CD4-positive, CD25-positive, alpha-beta regulatory T cell (primary cell): ENCODE measurements around the gene HPSE2. TPM values are rescaled to one million over a fixed set of nuclear protein-coding genes. Genes with fewer than 3 reads are reported as not detected.

Experiments used
- ATAC-seq, 2 donors: fragments of 150-1000 bp; cut with Tn5 transposase; one replicate each; pipeline ENCODE4 v1.10.0; 2021; ENCODE audit warnings: low read depth in 2 of 2, moderate number of reproducible peaks in 2 of 2, moderate library complexity in 1 of 2
- DNase-seq, 3 donors: peaks; one replicate each; pipeline versions ENCODE4 v3.0.0 to v3.0.0-alpha.2; 2012 to 2022; ENCODE audit warnings: mixed read lengths in 1 of 3
- H3K27ac ChIP-seq: one replicate; pipeline ENCODE4 v1.7.0; 2013; ENCODE audit warnings: mild to moderate bottlenecking, low read length; ENCODE audit not compliant: insufficient read depth, poor library complexity, severe bottlenecking
- H3K27me3 ChIP-seq: one replicate; pipeline ENCODE4 v1.7.0; 2013; ENCODE audit warnings: low read length; ENCODE audit not compliant: control insufficient read depth, insufficient read depth
- H3K36me3 ChIP-seq: one replicate; pipeline ENCODE4 v1.7.0; 2013; ENCODE audit warnings: mild to moderate bottlenecking, low read length, moderate library complexity; ENCODE audit not compliant: control insufficient read depth, insufficient read depth
- H3K4me1 ChIP-seq: 2 replicates; pipeline ENCODE4 v1.7.0; 2013; ENCODE audit warnings: mild to moderate bottlenecking, low read length; ENCODE audit not compliant: insufficient read depth, control insufficient read depth, poor library complexity, severe bottlenecking
- H3K4me3 ChIP-seq: one replicate; pipeline ENCODE4 v1.7.0; 2013; ENCODE audit warnings: low read depth, mild to moderate bottlenecking, low read length, moderate library complexity
- H3K9me3 ChIP-seq, 2 experiments: 1 replicate in 1 of 2; 2 replicates in 1 of 2; pipeline ENCODE4 v1.7.0; 2013; ENCODE audit warnings: low read length in 2 of 2, mild to moderate bottlenecking in 1 of 2, moderate library complexity in 1 of 2; ENCODE audit not compliant: control insufficient read depth in 2 of 2
- H3K27ac Mint-ChIP-seq, 3 donors: one replicate each; pipeline ENCODE4 v1.8.0; 2020 to 2022; ENCODE audit warnings: mild to moderate bottlenecking in 3 of 3, mixed read lengths in 3 of 3, moderate library complexity in 2 of 3
- H3K27me3 Mint-ChIP-seq: one replicate; pipeline ENCODE4 v1.8.0; 2022; ENCODE audit warnings: mild to moderate bottlenecking, mixed read lengths
- H3K36me3 Mint-ChIP-seq: one replicate; pipeline ENCODE4 v1.8.0; 2020; ENCODE audit warnings: mixed read lengths
- H3K4me1 Mint-ChIP-seq, 4 donors: one replicate each; pipeline ENCODE4 v1.8.0; 2020 to 2022; ENCODE audit warnings: mixed read lengths in 4 of 4, mild to moderate bottlenecking in 1 of 4
- H3K4me3 Mint-ChIP-seq, 4 donors: one replicate each; pipeline ENCODE4 v1.8.0; 2020 to 2022; ENCODE audit warnings: mild to moderate bottlenecking in 4 of 4, mixed read lengths in 4 of 4, moderate library complexity in 3 of 4
- H3K9me3 Mint-ChIP-seq, 7 donors: one replicate each; pipeline ENCODE4 v1.8.0; 2020 to 2022; ENCODE audit warnings: mixed read lengths in 7 of 7, mild to moderate bottlenecking in 3 of 7, moderate library complexity in 2 of 7
- polyA plus RNA-seq, 4 donors: library from polyadenylated mRNA; unstranded; fragments of 300-500 nt; fragmentation: Illumina TruSeq; gene quantifications; one replicate each; pipeline ENCODE4 v1.2.3, GENCODE V29; 2021
- total RNA-seq: library from RNA; stranded (reverse); gene quantifications from one replicate; pipeline ENCODE4 v1.2.3, GENCODE V29; 2022

The HPSE2 gene
- total and polyA plus RNA-seq, 5 donors from 2014 or later, result 0.07 to 0.31 TPM; not detected in 3

GRCh38 chr10:99084161-99084560, 151.5 kb downstream of the HPSE2 start:
- Mint-ChIP-seq H3K9me3 (peaks cover 0 to 4% (median 0%) of the 10 kb centered on the region in 7 donors), H3K36me3 (no peaks in the 10 kb centered on the region), H3K27ac (no peak overlapping the region), H3K4me1 (no peaks in the 10 kb centered on the region), H3K4me3 (no peak overlapping the region), H3K27me3 (no peaks in the 10 kb centered on the region)
- Histone ChIP-seq H3K36me3 (no peaks in the 10 kb centered on the region), H3K27me3 (no peaks in the 10 kb centered on the region), H3K4me1 (no peaks in the 10 kb centered on the region), H3K9me3 (no peaks in the 10 kb centered on the region), H3K4me3 (no peak overlapping the region), H3K27ac (no peak overlapping the region)
- DNase-seq (no peak), ATAC-seq (no peak)

DNA sequence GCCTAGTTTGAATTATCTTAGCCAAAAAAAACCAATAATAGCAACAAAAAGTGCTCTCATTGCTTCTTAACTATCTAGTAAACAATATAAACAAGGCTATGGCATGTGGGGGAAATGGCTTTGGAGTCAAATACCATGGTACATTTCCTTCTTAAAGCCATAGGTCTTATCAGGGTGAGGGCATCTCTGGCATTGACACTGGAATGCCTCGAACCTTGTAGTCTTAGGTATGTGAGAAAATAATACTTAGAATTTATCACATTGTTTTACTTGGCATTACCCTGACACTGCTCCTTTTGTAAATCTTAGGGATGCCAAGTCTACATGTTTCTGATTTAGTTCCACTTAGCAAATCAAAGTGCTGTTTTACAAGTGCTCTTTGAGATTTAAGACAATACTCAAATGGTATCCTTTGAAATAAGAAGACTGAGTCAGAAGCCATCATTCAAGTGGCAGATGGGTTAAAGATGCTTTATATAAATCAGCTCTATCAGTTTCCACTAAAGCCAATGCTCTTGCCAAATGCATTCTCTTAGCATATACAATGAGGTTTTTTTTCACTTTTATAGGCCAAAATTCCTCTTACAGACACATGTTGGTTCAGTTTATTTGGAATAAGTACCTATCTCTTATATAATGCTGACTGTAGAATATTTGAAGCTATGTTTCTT, 155.2 kb downstream of the HPSE2 start:
- H3K36me3 Mint-ChIP-seq, result no peaks in the 10 kb centered on the region
- H3K4me1 Mint-ChIP-seq, result no peaks in the 10 kb centered on the region
- ATAC-seq (no peak), DNase-seq (no peak)
- no peaks in the 10 kb centered on the region for H3K4me1 ChIP-seq
- no peak overlapping the region for H3K4me3 ChIP-seq
- no peak overlapping the region for H3K27ac ChIP-seq
- H3K27me3 Mint-ChIP-seq, result no peaks in the 10 kb centered on the region
- H3K27ac Mint-ChIP-seq, result no peak overlapping the region
- no peaks in the 10 kb centered on the region for H3K27me3 ChIP-seq
- H3K9me3 Mint-ChIP-seq, result peaks cover 0 to 3% (median 2%) of the 10 kb centered on the region in 7 donors
- H3K9me3 ChIP-seq, result no peaks in the 10 kb centered on the region
- H3K4me3 Mint-ChIP-seq, result no peak overlapping the region
- H3K36me3 ChIP-seq, result no peaks in the 10 kb centered on the region

GRCh38 chr10:99062591-99062990, 173.1 kb downstream of the HPSE2 start:
- Mint-ChIP-seq H3K36me3 (no peaks in the 10 kb centered on the region), H3K27ac (no peak overlapping the region), H3K4me1 (no peaks in the 10 kb centered on the region), H3K27me3 (peaks cover 4% of the 10 kb centered on the region), H3K4me3 (no peak overlapping the region), H3K9me3 (peaks cover 0 to 5% (median 0%) of the 10 kb centered on the region in 7 donors)
- H3K27ac ChIP-seq, result no peak overlapping the region
- no peak for DNase-seq
- H3K36me3 ChIP-seq, result no peaks in the 10 kb centered on the region
- H3K9me3 ChIP-seq, result no peaks in the 10 kb centered on the region
- no peaks in the 10 kb centered on the region for H3K4me1 ChIP-seq
- H3K4me3 ChIP-seq, result no peak overlapping the region
- H3K27me3 ChIP-seq, result no peaks in the 10 kb centered on the region
- ATAC-seq, result no peak

- Histone ChIP-seq H3K4me3 (no peak overlapping the region), H3K9me3 (no peaks in the 10 kb centered on the region), H3K27me3 (no peaks in the 10 kb centered on the region), H3K36me3 (no peaks in the 10 kb centered on the region), H3K4me1 (no peaks in the 10 kb centered on the region), H3K27ac (no peak overlapping the region)
- ATAC-seq, result no peak
- Mint-ChIP-seq H3K27me3 (peaks cover 1% of the 10 kb centered on the region), H3K27ac (no peak overlapping the region), H3K36me3 (no peaks in the 10 kb centered on the region), H3K4me1 (no peaks in the 10 kb centered on the region), H3K4me3 (peak overlapping the region in 1 of 4 donors; percentile 7), H3K9me3 (peaks cover 0 to 4% (median 0%) of the 10 kb centered on the region in 7 donors)
- no peak for DNase-seq
Measured at GRCh38 chr10:99058762-99059161, 176.9 kb downstream of the HPSE2 start.

GRCh38 chr10:99057936-99058690, 177.5 kb downstream of the HPSE2 start:
- ATAC-seq (no peak), DNase-seq (no peak)
- Mint-ChIP-seq H3K9me3 (peaks cover 0 to 4% (median 2%) of the 10 kb centered on the region in 7 donors), H3K4me1 (no peaks in the 10 kb centered on the region), H3K36me3 (no peaks in the 10 kb centered on the region), H3K27ac (no peak overlapping the region), H3K4me3 (no peak overlapping the region), H3K27me3 (no peaks in the 10 kb centered on the region)
- no peaks in the 10 kb centered on the region for H3K27me3 ChIP-seq
- H3K4me1 ChIP-seq, result no peaks in the 10 kb centered on the region
- H3K27ac ChIP-seq, result no peak overlapping the region
- H3K4me3 ChIP-seq, result no peak overlapping the region
- no peaks in the 10 kb centered on the region for H3K36me3 ChIP-seq
- no peaks in the 10 kb centered on the region for H3K9me3 ChIP-seq

- Mint-ChIP-seq H3K4me1 (no peaks in the 10 kb centered on the region), H3K27ac (no peak overlapping the region), H3K27me3 (no peaks in the 10 kb centered on the region), H3K9me3 (peaks cover 0 to 16% (median 4%) of the 10 kb centered on the region in 7 donors), H3K4me3 (no peak overlapping the region), H3K36me3 (no peaks in the 10 kb centered on the region)
- Histone ChIP-seq H3K27me3 (no peaks in the 10 kb centered on the region), H3K4me3 (no peak overlapping the region), H3K36me3 (no peaks in the 10 kb centered on the region), H3K9me3 (no peaks in the 10 kb centered on the region), H3K4me1 (no peaks in the 10 kb centered on the region), H3K27ac (no peak overlapping the region)
- DNase-seq, result no peak
- ATAC-seq, result no peak
Measured at GRCh38 chr10:99045671-99046070, 190.0 kb downstream of the HPSE2 start.

DNA sequence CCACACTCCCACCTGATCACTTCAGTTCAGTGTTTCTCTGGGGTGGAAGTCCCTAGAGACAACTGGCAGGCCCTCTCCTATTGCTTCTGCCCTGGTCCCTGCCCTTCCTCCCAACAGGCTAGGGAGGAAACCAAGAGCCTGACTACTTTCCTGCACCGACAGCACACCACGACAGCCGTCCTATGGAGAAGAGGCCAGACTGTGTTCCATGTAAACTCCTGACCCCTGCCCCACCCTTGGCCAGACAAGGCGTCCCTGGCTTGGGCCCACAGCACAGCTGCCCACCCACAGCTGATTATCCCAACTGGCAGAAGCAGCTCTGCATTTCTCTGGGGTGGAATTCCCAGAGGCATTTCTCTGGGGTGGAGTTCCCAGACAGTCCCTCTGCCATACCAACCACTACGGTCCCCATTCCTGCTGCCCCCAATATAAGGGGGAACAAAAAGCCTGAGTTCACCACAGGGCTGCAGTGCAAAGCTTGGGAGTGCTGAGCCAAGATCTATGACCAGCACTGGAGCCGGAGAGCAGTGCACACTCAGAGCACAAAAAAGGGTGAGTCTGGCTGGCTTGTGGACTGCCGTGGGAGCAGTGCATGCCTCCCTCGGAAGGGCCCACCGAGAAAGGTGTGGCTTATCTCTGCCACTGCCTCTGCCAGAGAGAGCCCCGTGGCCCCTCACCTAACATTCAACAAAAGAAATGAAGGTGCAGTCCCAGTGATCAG, 193.4 kb downstream of the HPSE2 start:
- DNase-seq (no peak), ATAC-seq (no peak)
- Mint-ChIP-seq H3K4me3 (no peak overlapping the region), H3K36me3 (no peaks in the 10 kb centered on the region), H3K9me3 (peaks cover 0 to 16% (median 3%) of the 10 kb centered on the region in 7 donors), H3K27ac (no peak overlapping the region), H3K4me1 (no peaks in the 10 kb centered on the region), H3K27me3 (no peaks in the 10 kb centered on the region)
- Histone ChIP-seq H3K36me3 (no peaks in the 10 kb centered on the region), H3K4me1 (no peaks in the 10 kb centered on the region), H3K9me3 (no peaks in the 10 kb centered on the region), H3K27me3 (no peaks in the 10 kb centered on the region), H3K4me3 (no peak overlapping the region), H3K27ac (no peak overlapping the region)
